Measurements from ENCODE around the gene UBP1. TPM values are rescaled to one million over a fixed set of nuclear protein-coding genes. Genes with fewer than 3 reads are reported as not detected.

UBP1 gene
- total and polyA plus RNA-seq, 12 donors: 23.7 to 74.5 (median 44.3) TPM

Small RNA genes within 50 kb of the gene (small RNA-seq; reads per million reads assigned to genes)
- gene RNU7-110P: 0 reads per million in 2 donors

Other genes starting within 250 kb of the UBP1 start
- gene SUSD5, start 221.6 kb downstream of the UBP1 start, total RNA-seq: 1 to 10 TPM in 7 of 9 donors, under 1 TPM in 2; 0.42 to 2.0 (median 1.2) TPM
- under 1 TPM; 0.16 to 0.93 (median 0.57) TPM for gene SUSD5, start 221.6 kb downstream of the UBP1 start, polyA plus RNA-seq
- gene FBXL2, start 163.0 kb downstream of the UBP1 start, total RNA-seq: 10 to 100 TPM in 3 of 9 donors, 1 to 10 TPM in 6; 5.9 to 25.5 (median 9.6) TPM
- gene FBXL2, start 163.0 kb downstream of the UBP1 start, polyA plus RNA-seq: 10 to 100 TPM in 1 of 3 donors, 1 to 10 TPM in 2; 6.8 to 11.5 (median 7.3) TPM